NCI-H1092 (cell line): ENCODE measurements around the gene GTPBP6.

ENCODE experiments used
- DNase-seq: peaks from one replicate; lab custom pipeline; 2025; lab: John Stamatoyannopoulos, UW

The GTPBP6 gene

GRCh38 chrX:318739-319578 is at the start of gene GTPBP6:
TSS of gene GTPBP6 (minus strand) at chrX:318796. CDS start at chrX:318787, 9 bp downstream.
- DNase-seq = no peak

- no peak for DNase-seq
Measured at GRCh38 chrX:367866-368265, 49.3 kb upstream of the GTPBP6 start.

GRCh38 chrX:367349-367748 is 48.8 kb upstream of the GTPBP6 start:
- DNase-seq = no peak

- DNase-seq = no peak
Measured at GRCh38 chrX:363621-364375, 45.2 kb upstream of the GTPBP6 start.

- DNase-seq = no peak
Measured at GRCh38 chrX:362937-363620, 44.5 kb upstream of the GTPBP6 start.

- no peak for DNase-seq
Measured at GRCh38 chrX:362351-362750, 43.8 kb upstream of the GTPBP6 start.

GRCh38 chrX:361231-362145 is 42.9 kb upstream of the GTPBP6 start:
- no peak for DNase-seq

GRCh38 chrX:360496-361150 is 42.0 kb upstream of the GTPBP6 start:
- no peak for DNase-seq

- DNase-seq = no peak
Measured at GRCh38 chrX:358651-359143, 40.1 kb upstream of the GTPBP6 start.

GRCh38 chrX:357693-358471 is 39.3 kb upstream of the GTPBP6 start:
- no peak for DNase-seq

- no peak for DNase-seq
Measured at GRCh38 chrX:357035-357692, 38.6 kb upstream of the GTPBP6 start.

GRCh38 chrX:356385-357034 is 37.9 kb upstream of the GTPBP6 start:
- DNase-seq = no peak

- DNase-seq = no peak
Measured at GRCh38 chrX:355329-356050, 36.9 kb upstream of the GTPBP6 start.

- DNase-seq = no peak
Measured at GRCh38 chrX:353566-354535, 35.3 kb upstream of the GTPBP6 start.

GRCh38 chrX:352582-353314 is 34.2 kb upstream of the GTPBP6 start:
- DNase-seq = no peak

- DNase-seq = no peak
Measured at GRCh38 chrX:352181-352580, 33.6 kb upstream of the GTPBP6 start.
